GM12874 (cell line): ENCODE data around the gene MLNR.

ENCODE experiments used
- CTCF ChIP-seq: IDR thresholded peaks from 2 replicates; pipeline ENCODE4 v1.5.1; 2011; ENCODE audit warnings: low read depth, mild to moderate bottlenecking, control low read depth, low read length, moderate library complexity; ENCODE audit not compliant: insufficient read depth

The MLNR gene

DNA sequence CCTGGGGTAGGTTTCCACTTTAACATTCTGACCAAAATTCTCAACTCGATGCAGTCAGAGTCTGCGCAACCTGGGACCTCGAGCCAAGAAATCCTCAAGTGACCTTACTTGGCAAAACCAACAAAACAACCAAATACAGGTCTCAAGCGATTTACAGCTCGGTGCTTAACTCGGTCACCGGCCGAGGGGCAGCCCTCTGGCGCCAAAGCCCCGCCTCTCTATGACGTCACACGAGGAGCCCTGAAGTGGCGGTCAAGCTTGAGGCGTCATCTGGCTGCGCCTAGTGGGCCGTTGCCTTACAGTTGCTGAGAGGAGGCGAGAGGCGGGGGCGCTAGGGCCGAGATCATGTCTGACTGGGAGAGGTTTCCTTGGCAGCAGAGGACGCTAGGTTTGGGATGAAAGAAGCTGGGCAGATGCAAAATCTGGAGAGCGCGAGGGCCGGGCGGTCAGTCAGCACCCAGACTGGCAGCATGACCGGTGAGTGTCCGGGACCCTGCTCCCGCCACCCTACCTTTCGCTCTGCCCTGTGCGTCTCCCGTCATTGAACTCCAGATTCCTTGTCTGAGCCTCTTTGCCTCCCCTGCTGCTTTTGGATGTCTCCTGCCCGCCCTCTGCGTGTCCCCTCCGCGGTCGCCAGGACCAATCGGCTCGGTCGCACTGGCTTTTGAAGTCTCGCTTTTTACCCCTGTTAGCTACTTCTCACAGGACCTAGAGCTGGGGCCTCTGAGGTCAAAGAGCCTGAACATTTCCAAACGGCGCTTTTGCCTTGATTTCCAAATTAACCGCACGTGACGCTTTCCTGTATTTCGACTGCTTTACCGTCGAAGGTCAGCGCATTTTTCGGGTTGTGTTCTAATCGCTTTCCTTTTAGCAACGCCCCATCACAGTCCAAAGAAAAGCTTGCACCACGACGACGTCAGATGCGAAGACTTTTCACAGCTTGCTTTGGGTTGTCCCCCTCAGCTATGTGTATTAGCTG, 27.8 kb downstream of the MLNR start, which contains the start of gene CDADC1:
CDADC1 (plus strand) TSS at position 283 of the 979 bp plus-strand sequence; CDS start at position 396, 113 bp downstream.
- no peak for TF ChIP-seq CTCF

DNA sequence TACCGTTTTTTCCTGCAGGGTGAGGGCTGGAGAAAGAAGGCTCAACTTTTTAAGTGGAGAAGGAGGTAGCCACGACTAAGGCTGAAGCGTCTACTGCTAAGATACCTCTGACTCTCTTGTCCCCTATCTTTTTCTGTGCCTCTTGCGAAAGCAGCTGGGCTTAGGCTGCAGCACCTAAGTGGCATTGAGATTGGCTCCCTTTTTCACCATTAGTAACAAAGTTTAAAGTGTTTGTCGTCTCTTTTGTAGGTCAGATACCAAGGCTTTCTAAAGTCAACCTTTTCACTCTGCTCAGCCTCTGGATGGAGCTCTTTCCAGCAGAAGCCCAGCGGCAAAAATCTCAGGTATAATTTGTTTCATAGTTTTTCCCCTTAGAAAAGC, 28.5 kb downstream of the MLNR start:
- peak; percentile 18; the same call in 1 of the 2 replicates for TF ChIP-seq CTCF

- no peak for TF ChIP-seq CTCF
Observed at GRCh38 chr13:49251326-49251725, 31.2 kb downstream of the MLNR start.

DNA sequence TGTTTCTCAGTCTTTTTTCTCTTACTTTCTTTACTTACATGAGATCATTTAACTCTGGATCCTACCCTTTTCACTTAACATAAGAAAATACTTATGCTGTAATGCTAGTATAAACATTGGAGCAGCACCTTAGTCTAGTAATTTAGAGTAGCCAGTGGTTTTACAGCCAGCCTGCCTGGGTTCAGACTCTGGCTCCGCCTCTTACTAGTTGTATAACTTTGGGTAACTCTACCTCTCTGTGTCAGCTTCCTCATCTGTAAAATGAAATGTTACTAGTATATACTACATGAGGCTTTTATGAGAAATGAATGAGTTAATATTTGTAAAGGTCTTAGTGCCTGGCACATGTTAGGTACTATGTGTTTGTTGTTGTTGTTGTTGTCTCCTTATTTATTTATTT, 33.2 kb downstream of the MLNR start:
- no peak for TF ChIP-seq CTCF

DNA sequence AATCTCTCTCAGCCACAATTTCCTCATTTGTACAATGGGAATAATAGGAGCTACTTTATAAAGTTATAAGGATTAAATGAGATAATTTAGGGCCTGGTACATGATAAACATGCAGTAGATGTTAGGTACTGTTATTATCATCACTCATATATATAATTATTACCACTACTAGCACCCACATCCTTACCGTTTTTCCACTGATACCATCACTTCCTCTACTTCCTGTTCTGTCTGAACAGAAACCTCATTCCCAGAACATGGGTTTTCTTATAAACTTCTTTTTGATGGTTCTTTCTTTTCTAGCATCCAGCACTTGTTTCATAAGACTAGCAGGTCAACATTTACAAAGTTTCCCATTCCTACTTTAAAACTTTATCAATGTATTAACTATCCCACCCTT, 33.9 kb downstream of the MLNR start:
- TF ChIP-seq CTCF = no peak

GRCh38 chr13:49256841-49257240, 36.7 kb downstream of the MLNR start:
- TF ChIP-seq CTCF = no peak

- no peak for TF ChIP-seq CTCF
Observed at GRCh38 chr13:49258089-49258796, 38.1 kb downstream of the MLNR start.
